ENCODE measurements around the gene PPP1R3F.

DNA sequence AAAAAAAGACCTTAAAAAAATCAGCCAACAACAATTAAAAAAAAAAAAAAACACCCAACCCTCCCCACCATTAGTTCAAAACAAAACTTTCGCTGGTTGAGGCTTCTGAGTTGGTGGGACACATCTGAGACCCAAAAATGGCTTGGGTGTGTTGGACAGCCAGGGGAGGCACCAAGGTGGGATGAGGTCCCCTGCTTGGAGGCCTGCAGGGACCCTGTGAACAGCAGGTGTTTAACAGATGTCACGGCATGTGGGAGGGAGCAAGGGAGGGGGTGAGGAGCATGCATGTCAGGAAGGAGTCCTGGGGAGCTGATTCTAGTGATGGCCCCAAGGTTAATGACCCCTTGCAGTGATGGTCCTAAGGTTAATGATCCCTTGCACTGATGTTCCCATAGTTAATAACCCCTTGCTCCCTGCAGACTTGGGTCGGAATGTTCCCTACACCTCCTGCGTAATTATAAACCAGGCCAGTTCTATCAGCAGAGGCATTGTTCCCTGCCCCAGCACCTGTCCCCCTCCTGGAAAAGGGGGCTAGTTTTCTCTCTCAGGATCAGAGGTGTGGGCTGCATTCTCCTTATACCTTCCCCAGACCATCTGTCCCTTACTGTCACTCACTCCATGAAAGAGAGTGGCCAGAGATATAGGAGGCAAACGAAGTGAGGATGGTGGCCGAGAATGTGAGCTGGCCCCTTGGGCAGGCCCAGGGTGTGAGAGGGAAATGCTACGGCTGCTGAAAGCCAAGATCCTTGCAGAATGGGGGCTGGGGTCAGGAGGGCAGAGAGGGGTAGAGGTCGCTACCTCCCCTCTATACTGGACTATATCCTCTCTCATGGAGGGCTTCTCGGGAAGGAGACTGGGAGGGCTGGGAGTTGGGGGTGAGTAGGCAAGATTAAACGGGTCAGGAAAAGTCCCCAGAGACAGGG, 2.8 kb upstream of the PPP1R3F start:
- TF ChIP-seq, protein P1, sequence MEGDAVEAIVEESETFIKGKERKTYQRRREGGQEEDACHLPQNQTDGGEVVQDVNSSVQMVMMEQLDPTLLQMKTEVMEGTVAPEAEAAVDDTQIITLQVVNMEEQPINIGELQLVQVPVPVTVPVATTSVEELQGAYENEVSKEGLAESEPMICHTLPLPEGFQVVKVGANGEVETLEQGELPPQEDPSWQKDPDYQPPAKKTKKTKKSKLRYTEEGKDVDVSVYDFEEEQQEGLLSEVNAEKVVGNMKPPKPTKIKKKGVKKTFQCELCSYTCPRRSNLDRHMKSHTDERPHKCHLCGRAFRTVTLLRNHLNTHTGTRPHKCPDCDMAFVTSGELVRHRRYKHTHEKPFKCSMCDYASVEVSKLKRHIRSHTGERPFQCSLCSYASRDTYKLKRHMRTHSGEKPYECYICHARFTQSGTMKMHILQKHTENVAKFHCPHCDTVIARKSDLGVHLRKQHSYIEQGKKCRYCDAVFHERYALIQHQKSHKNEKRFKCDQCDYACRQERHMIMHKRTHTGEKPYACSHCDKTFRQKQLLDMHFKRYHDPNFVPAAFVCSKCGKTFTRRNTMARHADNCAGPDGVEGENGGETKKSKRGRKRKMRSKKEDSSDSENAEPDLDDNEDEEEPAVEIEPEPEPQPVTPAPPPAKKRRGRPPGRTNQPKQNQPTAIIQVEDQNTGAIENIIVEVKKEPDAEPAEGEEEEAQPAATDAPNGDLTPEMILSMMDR (conservative IDR thresholded peaks at IDR 0.05; ENCODE audit: low read length): no peak
- TF ChIP-seq EZH2phosphoT487 (IDR thresholded peaks at IDR 0.05; ENCODE audit: borderline replicate concordance): no peak
